GM19193 (cell line): ENCODE results near the gene EPHB4.

ENCODE experiments used
- POLR2A ChIP-seq: IDR thresholded peaks from 4 replicates; pipeline ENCODE4 v1.6.1; 2011; ENCODE audit not compliant: insufficient read depth, insufficient read length; ENCODE audit errors: extremely low read depth

The EPHB4 gene

GRCh38 chr7:100785878-100786277, 41.4 kb downstream of the EPHB4 start:
- no peak for TF ChIP-seq POLR2A

DNA sequence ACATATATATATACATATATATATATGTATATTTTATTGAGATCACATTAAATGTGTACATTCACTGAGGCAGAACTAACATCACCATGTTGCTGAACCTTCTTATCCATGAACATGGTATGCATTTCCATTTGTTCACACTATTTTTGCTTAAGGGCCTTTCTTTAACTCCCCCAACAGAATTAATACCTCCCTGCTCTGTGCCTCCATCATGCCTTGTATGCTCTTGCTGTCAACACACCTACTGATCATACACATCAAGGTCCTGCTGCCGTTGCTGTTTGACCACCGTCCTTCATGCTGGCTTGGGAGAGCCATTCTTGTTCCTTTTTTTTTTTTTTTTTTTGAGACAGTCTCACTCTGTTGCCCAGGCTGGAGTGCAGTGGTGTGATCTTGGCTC, 43.5 kb downstream of the EPHB4 start:
- TF ChIP-seq POLR2A, result no peak

- no peak for TF ChIP-seq POLR2A
These were observed 46.1 kb downstream of the EPHB4 start for GRCh38 chr7:100781255-100781654.

- no peak for TF ChIP-seq POLR2A
These were observed 48.0 kb downstream of the EPHB4 start for GRCh38 chr7:100779359-100779758.

GRCh38 chr7:100778061-100778621, 49.2 kb downstream of the EPHB4 start:
- no peak for TF ChIP-seq POLR2A

DNA sequence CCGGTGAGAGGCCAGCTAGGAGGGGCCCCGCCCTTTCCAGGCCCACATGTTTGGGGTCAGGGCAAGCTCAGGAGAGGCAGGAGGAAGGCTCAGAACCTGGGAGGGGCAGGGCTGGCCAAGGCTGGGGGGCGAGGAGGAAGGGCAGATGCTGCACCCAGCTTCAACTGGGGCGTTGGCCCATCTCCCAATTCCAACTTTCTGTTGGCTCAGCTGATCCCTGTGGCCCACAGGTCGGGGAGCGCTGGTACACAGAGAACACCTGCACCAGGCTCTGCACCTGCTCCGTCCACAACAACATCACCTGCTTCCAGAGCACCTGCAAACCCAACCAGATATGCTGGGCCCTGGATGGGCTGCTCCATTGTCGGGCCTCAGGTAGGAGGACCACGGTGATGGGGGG, 53.8 kb downstream of the EPHB4 start:
- no peak for TF ChIP-seq POLR2A

- no peak for TF ChIP-seq POLR2A
These were observed 58.5 kb downstream of the EPHB4 start for GRCh38 chr7:100768784-100769183.

DNA sequence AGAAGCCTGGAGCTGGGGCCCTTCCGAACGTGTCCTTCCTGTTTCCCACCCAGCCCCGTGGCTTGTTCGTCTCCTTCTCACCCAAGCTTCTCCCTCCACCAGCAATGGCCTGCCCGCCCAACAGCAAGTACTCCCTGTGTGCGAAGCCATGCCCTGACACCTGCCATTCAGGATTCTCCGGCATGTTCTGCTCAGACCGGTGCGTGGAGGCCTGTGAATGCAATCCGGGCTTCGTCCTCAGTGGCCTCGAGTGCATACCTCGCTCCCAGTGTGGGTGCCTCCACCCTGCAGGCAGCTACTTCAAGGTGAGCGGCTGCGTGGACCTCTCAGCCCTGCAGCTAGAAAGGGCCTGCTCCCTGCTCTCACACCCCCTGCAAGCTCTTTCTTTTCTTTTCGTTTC, 62.1 kb downstream of the EPHB4 start:
- no peak for TF ChIP-seq POLR2A

- no peak for TF ChIP-seq POLR2A
These were observed 62.5 kb downstream of the EPHB4 start for GRCh38 chr7:100764841-100765240.

DNA sequence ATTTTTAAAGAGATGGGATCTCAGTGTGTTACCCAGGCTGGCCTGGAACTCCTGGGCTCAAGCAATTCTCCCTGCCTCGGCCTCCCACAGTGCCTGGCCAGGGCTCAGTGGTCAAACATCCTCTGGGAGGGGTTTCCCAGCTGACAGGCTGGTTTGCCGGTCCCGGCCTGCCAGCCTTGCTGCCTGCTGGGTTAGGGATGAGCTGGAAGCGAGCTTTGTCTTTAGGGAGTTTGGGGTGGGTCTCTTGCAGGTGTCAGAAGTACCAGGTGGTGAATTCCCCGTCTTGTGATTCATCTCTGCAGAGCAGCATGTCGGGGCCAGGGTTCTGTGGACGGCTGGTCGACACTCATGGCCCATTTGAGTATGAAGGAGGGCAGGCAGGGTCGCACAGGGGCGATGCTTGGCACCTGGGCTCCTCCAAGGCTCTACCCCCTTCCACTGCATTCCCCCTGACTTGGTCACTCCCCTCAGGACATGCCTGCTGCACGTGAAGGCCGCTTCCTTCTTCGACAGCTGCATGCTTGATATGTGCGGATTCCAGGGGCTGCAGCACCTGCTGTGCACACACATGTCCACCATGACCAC, 63.7 kb downstream of the EPHB4 start:
- no peak for TF ChIP-seq POLR2A

DNA sequence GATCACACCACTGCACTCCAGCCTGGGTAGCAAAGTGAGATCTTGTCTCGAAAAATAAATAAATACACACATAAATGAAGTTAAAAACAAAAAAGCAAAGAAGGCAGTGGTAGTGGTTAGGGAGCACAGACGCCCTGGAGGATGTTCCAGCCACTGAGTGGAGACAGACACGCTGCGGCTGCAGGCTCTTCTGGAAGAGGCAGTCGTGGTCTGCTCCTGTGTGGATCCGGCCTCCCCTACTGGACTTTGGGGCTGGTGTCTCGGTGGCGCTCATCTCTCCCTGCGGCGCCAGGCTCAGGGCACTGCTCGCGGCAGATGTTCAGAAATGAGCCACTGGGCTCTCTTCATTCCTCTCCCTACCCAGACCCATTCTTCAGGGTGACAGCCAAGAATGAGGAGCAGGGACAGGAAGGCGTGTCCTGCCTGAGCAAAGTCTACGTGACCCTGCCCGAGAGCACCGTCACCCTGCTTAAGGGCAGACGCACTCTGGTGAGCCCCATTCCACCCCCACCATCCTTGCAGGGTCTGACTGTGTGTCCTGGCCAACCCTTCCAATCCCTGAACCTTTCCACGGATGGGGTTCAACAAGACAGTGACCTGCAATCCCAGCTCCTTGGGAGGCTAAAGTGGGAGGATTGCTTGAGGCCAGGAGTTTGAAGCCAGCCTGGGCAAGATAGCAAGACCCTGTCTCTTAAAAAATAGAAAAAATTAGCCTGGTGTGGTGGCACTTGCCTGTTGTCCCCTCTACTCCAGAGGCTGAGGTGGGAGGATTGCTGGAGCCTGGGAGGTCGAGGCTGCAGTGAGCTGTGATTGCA, 67.8 kb downstream of the EPHB4 start:
- TF ChIP-seq POLR2A, result no peak

DNA sequence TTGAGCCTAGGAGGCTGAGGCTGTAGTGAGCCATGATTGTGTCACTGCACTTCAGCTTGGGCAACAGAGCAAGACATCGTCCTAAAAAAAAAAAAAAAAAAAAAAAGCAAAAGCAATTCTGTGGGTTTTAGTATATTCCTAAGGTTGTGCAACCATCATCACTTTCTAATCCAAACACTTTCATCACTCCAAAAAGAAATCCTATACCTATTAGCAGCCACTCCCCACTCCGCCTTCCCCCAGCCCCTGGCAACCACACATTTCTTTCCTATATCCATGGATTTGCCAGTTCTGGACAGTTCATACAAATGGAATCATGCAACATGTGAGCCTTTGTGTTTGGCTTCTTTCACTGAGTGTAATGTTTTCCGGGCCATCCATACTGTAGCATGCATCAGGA, 73.6 kb downstream of the EPHB4 start:
- TF ChIP-seq POLR2A, result no peak

- no peak for TF ChIP-seq POLR2A
These were observed 74.3 kb downstream of the EPHB4 start for GRCh38 chr7:100752994-100753393.
